Keratinocyte (primary cell): ENCODE data around the gene GALNT8.

Source experiments
- EZH2 ChIP-seq: IDR thresholded peaks from one replicate; pipeline ENCODE4 v1.6.1; 2012; ENCODE audit warnings: inconsistent platforms, mild to moderate bottlenecking, low read length, moderate library complexity
- TF ChIP-seq, protein P1 (sequence below), 3 experiments: IDR thresholded peaks in 1 of 3; conservative IDR thresholded peaks in 1 of 3; optimal IDR thresholded peaks in 1 of 3; 2 replicates in 2 of 3; 3 replicates in 1 of 3; pipeline versions ENCODE3 to v1.5.1; 2011; ENCODE audit warnings: low read length in 3 of 3, mild to moderate bottlenecking in 3 of 3, moderate library complexity in 2 of 3, control low read depth in 1 of 3, inconsistent platforms in 1 of 3; ENCODE audit not compliant: insufficient read depth in 2 of 3; ENCODE audit errors: extremely low read depth in 1 of 3

DNA sequence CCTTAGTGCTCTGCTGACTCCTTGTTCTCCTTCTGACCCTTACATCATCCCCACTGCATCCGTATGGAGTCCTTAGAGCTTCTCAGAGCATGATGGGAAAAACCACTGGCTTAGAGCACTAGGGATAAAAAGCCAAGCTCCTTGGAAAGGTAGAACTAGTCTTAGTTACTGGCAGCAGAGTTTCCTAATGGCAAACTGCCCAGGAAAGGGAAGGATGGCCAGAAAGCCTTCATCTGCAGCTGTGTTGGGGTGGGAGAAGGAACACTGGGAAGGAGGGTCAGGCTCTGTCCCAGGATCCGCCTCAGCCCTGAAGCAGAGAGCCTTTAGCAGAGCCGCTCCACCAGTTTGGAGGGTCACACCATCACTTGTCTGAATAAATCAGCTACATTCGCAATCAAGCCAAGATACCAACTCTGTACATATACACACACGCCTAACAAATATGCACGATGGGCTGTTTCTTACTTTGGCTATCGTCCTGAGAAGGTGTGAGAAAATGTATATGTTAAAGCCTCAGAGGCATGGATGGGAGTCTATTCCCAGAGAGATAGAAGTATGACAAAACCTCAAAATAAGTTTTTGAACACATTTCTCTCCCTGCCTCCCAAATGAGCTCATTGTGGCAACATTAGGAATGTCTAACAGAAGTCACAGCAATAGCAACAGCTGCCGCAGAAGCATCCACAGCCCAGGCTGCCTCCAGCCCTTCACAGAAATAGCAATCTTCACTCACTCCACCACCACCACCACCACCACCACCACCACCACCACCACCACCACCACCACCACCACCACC is 18.6 kb upstream of the GALNT8 start:
- TF ChIP-seq, protein P1, sequence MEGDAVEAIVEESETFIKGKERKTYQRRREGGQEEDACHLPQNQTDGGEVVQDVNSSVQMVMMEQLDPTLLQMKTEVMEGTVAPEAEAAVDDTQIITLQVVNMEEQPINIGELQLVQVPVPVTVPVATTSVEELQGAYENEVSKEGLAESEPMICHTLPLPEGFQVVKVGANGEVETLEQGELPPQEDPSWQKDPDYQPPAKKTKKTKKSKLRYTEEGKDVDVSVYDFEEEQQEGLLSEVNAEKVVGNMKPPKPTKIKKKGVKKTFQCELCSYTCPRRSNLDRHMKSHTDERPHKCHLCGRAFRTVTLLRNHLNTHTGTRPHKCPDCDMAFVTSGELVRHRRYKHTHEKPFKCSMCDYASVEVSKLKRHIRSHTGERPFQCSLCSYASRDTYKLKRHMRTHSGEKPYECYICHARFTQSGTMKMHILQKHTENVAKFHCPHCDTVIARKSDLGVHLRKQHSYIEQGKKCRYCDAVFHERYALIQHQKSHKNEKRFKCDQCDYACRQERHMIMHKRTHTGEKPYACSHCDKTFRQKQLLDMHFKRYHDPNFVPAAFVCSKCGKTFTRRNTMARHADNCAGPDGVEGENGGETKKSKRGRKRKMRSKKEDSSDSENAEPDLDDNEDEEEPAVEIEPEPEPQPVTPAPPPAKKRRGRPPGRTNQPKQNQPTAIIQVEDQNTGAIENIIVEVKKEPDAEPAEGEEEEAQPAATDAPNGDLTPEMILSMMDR (optimal IDR thresholded peaks at IDR 0.05 in 1 of 3, IDR thresholded peaks at IDR 0.05 in 1 of 3, conservative IDR thresholded peaks at IDR 0.05 in 1 of 3; ENCODE audit: extremely low read depth in 1 of 3, insufficient read depth in 2 of 3, low read length in 3 of 3): no peak
- no peak for TF ChIP-seq EZH2
